Umbilical cord (tissue), 2 donors: ENCODE measurements around the gene NCAPG. TPM values are rescaled to one million over a fixed set of nuclear protein-coding genes. Genes with fewer than 3 reads are reported as not detected.

Experiments
- DNase-seq: peaks from one replicate; pipeline ENCODE4 v3.0.0-alpha.2; 2015; ENCODE audit warnings: low spot score
- total RNA-seq: library from RNA; depleted of rRNA; stranded (reverse); fragments of >200 nt; gene quantifications from one replicate; pipeline ENCODE4 v1.2.3, GENCODE V29; 2014; ENCODE audit warnings: low replicate concordance; ENCODE audit not compliant: insufficient read depth

The NCAPG gene, protein sequence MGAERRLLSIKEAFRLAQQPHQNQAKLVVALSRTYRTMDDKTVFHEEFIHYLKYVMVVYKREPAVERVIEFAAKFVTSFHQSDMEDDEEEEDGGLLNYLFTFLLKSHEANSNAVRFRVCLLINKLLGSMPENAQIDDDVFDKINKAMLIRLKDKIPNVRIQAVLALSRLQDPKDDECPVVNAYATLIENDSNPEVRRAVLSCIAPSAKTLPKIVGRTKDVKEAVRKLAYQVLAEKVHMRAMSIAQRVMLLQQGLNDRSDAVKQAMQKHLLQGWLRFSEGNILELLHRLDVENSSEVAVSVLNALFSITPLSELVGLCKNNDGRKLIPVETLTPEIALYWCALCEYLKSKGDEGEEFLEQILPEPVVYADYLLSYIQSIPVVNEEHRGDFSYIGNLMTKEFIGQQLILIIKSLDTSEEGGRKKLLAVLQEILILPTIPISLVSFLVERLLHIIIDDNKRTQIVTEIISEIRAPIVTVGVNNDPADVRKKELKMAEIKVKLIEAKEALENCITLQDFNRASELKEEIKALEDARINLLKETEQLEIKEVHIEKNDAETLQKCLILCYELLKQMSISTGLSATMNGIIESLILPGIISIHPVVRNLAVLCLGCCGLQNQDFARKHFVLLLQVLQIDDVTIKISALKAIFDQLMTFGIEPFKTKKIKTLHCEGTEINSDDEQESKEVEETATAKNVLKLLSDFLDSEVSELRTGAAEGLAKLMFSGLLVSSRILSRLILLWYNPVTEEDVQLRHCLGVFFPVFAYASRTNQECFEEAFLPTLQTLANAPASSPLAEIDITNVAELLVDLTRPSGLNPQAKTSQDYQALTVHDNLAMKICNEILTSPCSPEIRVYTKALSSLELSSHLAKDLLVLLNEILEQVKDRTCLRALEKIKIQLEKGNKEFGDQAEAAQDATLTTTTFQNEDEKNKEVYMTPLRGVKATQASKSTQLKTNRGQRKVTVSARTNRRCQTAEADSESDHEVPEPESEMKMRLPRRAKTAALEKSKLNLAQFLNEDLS
- total RNA-seq: 10.4 TPM

DNA sequence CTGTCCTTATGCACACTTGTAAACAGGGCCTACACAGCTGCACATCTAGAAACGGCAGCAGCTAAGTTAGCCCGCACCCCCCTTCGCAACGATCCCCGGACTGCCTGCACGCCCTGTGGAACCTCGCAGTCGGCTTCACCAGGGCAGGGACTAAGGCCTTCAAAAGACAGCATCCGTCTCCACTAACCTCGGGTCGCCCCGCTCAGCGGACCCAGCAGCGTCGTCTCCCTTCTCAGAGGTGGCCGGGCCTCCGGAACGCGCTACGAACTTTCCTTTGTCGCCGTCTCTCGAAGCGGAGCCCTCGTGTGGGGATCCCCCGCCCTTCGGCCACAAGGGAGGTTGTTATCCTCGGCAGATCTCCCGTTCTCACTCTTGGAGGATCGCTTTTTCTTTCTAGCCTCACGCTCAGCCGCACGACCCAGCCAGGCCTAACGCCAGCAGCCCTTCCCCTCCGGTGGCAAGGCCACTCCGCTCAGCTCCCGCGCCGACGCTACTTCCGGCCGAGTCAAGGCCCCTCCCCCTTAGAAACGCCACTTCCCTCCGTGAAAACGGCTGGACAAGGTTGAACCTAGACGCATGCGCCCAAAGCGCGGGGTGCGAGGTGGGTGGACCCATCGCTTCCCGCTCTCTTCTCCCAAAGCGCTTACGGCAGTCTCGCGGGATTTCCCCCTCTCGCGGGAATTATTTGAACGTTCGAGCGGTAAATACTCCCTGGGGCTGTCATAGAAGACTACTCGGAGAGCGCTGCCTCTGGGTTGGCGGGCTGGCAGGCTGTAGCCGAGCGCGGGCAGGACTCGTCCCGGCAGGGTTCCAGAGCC lies at the start of gene NCAPG, which contains the start of gene DCAF16:
Gene NCAPG (plus strand): TSS at position 720 of the 818 bp plus-strand sequence. CDS start 99 bp downstream, outside the sequence.
Gene DCAF16 (minus strand): TSS at position 498 of the 818 bp plus-strand sequence. CDS start 6,616 bp downstream, outside the sequence.
- DNase-seq: peak; percentile 100

DNA sequence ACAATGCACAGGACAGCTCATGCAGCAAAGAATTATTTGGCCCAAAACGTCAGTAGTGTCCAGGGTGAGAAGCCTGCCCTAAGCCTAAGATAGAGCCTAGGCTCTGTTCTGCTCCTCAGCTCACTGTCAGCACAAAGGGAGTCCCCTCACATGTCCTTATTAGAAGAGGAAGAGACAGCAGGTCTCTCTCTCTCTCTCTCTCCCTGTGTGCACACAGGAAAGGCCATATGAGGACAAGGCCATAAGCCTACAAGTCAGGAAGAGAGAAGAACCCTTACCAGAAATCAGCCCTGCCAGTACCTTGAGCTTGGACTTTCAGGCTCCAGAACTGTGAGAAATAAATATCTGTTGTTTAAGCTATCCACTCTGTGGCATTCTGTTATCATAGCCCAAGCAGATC lies 49.7 kb upstream of the NCAPG start:
- DNase-seq: no peak

DNA sequence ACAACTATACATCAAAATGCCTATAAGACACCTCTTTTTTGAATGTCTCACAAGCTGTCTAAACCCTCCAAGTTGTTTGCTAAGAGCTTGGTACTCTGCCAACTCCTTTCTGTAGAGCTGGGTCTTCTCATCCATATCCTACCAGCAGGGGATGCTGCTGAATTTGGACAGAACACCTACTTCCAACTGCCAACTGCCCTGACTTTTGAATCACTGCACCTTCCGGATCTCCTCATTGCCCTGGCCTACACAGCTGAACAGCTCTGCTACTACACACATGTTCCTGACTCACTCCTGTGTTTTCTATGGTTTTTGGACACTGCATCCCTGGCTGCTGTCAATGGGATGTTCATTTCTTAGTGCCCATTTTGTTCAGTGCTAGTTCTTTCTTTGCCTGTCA lies 48.1 kb upstream of the NCAPG start:
- DNase-seq: no peak

DNA sequence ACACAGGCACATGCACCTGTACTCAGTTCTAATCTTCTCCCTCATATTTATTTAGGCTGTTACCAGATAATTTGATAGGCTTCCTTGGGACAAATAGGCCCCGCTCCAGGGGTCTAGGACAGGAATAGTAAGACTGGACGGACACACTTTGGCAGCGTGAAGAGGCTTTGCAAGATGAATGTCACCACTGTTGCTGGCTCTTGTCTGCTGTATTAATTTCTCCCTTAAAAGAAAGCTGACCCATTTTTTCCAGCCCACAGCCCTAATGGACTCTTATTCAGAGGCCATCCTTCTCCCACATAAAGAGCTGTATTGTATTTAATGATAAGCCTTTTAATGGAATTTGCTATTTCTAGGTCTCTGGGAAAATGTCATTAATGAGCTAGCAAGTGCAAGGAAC lies 47.4 kb upstream of the NCAPG start:
- DNase-seq: no peak

DNA sequence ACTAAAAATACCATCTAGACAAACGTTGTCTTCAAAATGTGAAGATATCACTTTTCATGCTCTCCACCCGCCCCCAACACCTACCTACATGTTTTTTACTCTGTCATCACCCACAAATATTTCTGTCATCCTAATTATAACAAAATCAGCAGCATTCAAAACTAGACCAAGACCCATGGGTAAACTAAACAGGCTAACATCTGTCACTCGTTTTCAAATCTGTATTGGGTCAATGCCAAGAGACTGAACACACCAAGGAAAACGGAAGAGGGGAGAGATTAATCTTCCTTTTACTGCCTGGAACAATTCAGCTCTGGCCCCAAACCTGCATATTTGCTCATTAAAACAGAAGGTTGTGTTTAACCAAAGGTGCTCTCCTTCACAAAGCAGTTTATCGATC lies 46.8 kb upstream of the NCAPG start:
- no peak for DNase-seq

DNA sequence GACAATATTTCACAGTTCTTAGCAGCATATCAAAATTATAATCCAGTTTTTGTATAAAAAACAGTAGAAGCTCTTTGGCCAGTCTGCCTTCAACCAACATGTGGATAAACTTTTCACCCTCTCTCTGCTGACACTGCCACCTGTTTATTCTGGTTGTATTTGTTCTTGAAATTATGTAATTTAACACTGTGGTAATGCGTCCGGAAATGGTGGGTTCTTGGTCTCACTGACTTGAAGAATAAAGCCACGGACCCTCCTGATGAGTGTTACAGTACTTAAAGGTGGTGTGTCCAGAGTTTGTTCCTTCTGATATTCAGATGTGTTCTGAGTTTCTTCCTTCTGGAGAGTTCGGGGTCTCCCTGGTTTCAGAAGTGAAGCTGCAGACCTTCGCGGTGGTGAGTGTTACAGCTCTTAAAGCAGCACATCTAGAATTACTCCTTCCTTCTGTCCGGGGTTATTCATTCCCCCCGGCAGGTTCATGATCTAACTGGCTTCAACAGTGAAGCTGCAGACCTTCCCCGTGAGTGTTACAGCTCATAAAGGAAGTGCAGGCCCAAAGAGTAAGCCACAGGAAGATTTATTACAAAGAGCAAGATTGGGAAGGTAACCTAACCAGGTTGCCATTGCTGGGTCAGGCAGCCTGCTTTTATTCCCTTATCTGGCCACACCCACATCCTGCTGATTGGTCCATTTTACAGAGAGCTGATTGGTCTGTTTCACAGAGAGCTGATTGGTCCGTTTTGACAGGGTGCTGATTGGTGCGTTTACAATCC lies 45.1 kb upstream of the NCAPG start:
- DNase-seq: no peak

DNA sequence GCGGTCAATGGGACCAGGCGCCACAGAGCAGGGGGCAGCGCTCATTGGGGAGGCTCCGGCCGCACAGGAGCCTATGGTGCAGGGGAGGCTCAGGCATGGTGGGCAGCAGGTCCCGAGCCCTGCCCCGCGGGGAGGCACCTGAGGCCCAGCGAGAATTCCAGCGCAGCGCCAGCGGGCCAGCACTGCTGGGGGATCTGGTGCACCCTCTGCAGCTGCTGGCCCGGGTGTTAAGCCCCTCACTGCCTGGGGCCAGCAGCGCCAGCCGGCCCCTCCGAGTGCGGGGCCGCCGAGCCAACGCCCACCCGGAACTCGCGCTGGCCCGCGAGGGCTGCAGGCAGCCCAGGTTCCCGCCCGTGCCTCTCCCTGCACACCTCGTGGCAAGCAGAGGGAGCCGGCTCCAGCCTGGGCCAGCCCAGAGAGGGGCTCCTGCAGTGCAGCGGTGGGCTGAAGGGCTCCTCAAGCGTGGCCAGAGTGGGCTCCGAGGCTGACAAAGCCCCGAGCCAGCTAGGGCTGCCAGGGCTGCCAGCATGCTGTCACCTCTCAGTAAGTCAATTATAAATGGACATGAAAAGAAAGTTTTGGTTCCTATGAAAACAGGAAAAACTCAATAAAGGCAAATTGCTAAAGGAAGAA lies 43.8 kb upstream of the NCAPG start:
- DNase-seq: no peak

DNA sequence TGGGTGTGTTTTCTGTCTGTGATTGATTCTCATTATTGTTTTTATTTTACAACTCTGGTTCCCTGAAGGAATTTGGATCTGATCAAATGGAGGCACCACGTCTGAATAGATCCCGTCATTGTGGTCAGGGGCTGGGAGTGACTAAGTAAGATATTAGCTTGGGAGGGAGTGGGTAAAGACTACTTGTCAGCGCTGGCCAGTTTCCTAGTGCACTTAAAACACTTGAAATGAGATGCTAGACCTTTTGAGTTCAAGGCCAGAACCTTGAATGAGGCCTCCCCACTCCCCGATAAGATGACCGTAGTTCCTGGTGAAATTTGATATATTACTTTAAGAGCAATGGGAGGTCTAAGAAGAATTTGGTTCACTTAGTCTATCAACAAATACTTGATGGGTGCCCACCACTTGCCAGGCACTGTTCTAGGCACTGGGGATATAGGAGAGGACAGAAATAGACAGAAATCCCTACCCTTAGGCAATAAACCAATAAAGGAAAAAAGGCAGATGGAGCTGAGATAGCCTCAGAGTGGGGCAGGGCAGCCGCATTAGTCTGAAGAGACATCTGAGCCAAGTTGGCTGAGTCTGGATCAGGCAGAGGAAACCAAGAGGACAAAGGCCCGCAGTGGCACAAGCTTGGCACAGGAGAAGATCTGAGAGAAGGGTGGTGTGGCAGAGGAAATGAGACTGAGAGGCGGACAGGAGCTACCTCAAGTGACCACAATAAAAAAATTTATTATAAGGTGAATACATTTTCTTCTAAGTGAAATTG lies 41.2 kb upstream of the NCAPG start:
- no peak for DNase-seq

DNA sequence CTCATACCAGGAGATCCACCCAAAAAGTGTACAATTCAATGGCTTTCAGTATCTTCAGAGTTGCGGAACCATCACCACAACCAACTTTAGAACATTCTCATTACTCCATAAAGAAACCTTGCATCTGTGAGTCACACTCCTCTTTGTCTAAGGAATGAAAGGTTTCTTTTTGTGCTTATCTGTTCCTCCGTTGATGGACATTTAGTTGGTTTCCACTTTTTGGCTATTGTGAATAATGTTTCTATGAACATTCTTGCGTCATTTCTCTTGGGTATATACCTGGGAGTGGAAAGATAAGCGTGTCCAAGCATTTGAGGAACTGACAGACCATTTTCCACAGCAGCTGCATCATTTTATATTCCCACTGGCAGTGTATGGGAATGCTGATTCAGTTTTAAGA lies 39.9 kb upstream of the NCAPG start:
- DNase-seq: no peak

DNA sequence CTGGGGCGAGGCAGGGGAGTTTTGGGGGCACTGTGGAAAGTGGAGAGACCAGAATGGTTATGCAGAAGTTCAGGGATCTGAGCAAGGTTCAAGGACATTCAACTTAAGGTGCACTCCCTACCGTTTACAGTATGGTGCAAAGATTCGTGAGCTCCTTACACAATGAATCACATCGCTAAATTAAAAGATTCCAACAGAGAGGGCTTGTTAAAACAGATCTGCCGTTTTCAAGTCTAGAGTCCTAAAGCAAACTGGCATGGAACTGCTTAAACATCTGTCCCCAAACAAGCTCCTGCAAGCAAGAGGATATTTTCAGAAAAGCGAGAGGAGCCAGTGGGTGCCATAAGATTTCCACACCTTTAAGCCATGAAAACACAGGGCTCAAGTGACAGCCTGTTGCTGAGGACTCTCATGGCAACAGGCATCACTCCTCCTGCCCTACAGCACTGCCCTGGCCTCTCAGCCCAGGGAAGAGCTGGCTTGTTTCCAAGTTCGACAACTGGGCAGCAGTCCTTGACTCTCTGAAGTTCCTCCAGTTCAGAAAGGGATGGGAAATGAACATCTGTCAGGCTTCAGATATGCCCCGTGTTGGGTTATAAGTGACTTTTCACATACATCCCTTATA lies 39.4 kb upstream of the NCAPG start:
- DNase-seq: no peak

DNA sequence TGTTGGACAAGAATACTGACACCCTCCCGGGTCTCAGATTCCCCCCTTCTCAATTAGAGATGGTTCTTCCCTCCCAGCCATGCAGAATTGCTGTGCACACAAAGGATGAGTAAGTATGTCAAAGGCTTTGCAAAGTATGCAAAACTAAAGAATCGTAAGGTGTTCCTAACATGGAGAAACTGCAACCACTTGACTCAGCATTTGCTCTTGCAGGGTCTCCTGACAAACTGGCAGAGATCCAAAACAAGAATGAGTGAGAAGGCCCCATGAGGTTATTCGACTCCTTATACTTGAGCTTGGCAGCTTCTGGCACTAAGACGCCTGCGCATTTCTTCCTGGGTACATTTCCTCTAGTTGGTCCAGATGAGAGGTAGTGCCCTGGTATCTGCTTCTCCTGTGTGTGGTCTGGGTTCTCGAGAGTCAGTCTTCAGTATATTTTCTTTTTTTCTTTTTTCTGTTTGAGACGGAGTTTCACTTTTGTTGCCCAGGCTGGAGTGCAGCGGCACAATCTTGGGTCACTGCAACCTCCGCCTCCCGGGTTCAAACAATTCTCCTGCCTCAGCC lies 37.6 kb upstream of the NCAPG start:
- DNase-seq: no peak

DNA sequence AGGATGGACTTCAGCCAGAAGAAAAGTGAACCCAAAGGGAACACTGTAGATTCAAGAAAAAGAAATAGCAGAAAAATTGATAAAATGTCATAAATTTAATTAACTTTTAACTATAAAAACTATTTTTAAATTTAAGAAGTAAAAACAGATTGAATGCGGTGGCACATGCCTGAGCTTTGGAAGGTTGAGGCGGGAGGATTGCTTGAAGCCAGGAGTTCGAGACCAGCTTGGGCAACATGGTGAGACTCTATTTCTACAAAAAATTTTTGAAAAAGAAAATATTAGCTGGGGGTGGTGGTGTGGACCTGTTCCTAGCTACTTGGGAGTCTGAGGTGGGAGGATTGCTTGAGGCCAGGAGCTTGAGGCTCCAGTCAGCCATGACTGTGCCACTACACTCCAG lies 32.3 kb upstream of the NCAPG start:
- no peak for DNase-seq

DNA sequence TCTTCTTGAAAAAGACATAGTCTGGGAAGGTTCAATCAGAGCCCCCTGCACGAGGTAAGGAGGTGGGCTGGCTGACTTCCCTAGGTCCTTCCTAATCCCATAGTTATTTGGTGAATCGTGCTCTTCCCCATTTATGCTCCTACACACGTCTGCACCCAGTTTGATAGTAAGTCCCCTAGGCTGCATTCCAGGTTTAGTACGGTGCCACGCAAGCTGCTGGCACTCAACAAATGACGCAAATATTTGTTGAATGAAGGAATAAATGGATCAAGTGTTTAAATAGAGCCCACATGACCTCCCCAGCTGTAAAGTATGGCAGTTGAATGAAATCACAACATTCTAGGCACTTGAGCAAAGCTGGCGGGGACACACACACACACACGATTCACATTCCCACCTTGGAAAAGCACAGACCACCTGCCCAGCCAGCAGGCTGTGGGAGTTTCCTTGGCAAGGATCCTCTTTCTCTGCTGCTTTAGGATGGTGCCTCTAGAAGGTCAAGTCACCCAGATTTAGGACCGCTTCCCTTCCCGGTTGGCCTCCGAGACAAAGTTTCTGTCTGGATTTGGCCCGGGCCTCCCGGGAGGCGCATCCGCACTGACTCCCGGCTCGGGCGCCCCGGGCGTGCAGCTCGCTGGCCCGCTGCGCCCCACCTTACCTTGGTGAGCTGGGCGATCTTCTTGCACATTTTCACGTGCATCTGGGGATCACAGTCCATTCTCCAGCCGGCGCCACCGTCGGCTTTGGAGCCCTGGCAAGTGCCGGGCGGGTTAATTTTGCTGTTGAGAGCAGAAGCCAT lies 30.1 kb upstream of the NCAPG start:
- no peak for DNase-seq

DNA sequence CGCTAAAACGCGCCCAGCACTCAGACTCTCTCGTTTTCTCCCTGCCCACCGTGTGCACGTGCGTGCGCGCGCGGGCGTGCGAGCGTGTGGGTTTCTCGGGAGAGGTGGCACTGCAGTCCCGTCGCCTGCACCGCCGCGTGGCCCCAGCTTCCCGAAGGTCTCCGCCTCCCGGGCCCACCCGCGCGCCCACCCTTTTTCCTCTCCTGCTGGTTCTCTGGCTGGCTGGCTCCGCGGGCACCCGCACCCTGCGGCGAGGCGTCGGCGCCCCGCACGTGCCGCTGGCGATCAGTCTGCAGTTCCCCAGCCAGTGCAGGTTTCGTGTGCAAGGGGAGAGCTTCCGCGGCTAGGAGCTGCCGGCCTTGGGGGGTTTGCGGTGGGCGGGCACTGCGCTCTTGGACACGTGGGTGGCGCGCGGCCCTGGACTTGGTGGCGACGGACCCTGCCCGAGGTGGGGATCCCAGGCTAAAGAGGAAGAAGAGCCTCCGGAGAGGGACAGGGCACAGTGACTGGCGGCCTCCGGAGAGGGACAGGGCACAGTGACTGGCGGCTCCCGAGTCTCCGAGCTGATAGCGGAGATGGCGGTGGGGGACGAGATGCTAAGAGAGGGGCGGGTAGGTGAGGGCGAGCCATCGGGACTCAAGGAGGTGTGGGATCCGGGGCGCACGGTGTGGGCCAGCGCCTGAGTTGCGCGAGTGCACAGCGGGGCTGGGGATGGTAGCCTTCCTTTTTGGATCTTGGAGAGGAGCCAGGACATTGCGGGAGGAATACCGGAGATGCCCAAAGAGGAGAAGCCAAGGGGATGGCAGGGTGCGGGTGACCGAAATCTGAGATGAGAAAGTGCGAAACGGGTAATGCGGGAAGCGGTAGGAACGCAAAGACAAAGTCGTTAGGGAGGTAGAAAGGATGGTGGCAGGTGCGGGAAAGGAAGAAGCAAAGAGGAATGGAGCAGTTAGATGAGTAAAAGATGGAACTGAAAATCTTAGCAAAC lies 29.2 kb upstream of the NCAPG start, which contains the start of gene FAM184B:
Gene FAM184B (minus strand): TSS at position 322 of the 988 bp plus-strand sequence. CDS start 322 bp downstream, outside the sequence.
- DNase-seq: no peak

DNA sequence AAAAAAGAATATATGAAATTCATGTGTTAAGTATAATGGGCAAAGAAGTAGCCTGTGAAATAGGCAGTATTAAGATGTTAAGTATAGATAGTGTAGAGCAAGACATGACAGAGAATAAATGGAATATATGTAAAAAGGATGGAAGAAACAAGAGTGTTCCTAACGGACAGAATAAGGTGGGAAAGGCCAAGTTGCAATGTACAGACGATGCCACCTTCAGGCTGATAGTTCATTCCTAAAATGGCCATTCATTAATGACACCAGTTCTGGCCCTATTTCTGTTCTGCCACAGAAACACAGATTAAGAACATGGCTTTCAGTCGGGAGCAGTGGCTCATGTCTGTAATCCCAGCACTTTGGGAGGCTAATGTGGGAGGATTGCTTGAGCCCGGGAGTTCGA lies 24.9 kb upstream of the NCAPG start:
- DNase-seq: no peak

DNA sequence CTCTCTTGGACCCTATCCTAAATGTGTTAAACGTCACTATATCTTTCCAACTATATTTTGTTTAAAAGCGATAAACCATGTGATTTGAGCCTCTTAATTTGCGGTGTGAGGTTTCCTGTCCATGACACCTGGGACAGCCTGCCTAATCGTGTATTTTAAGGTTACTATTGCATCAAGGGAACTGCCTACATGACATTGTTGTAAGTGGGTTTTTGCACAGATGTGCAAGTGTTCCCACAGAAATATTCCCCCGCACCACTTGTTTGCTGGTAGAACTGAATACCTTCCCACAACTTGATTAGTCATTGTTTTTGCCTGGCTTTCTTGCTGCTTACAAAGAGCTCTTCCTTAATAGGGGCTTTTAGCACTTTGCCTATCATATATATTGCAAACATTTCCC lies 24.2 kb upstream of the NCAPG start:
- no peak for DNase-seq
